IMR-90 (cell line): ENCODE measurements around the gene TBRG4. TPM values are rescaled to one million over a fixed set of nuclear protein-coding genes. Genes with fewer than 3 reads are reported as not detected.

Experiments used
- ATAC-seq: fragments of 200-7000 bp; cut with Tn5 transposase; 2 replicates; pipeline ENCODE4 v1.9.1; 2020; ENCODE audit warnings: low read depth, mild to moderate bottlenecking, moderate library complexity
- BruUV-seq: library from RNA; stranded (reverse); fragments of 400-500 nt; replicated peaks from 2 replicates; lab custom pipeline; 2021; lab: Mats Ljungman, UMichigan
- CTCF ChIA-PET: fragments of 300-600 bp; formaldehyde crosslinking; extraction: SDS; loops from one replicate; lab custom pipeline; 2021; ENCODE audit warnings: antibody characterized with exemption; lab: Yijun Ruan, JAX
- POLR2A ChIA-PET: fragments of 300-600 bp; sonication (Branson Sonifier 250); formaldehyde crosslinking; loops from one replicate; lab custom pipeline; 2022; ENCODE audit warnings: antibody characterized with exemption; ENCODE audit not compliant: unreplicated experiment; lab: Charles Lee
- DNase-seq: peaks from one replicate; pipeline ENCODE4 v3.0.0; 2013
- H2AFZ ChIP-seq: replicated peaks from 2 replicates; pipeline ENCODE3; 2013; ENCODE audit warnings: low read length, mild to moderate bottlenecking; ENCODE audit not compliant: poor library complexity
- H2AK5ac ChIP-seq: 2 replicates; pipeline ENCODE4 v1.6.1; 2013; ENCODE audit warnings: low read depth, low read length, inconsistent platforms
- H2AK9ac ChIP-seq: replicated peaks from 2 replicates; pipeline ENCODE3; 2013; ENCODE audit warnings: mild to moderate bottlenecking, low read depth, low read length, moderate library complexity; ENCODE audit not compliant: poor library complexity
- H2BK120ac ChIP-seq: 2 replicates; pipeline ENCODE4 v1.6.1; 2013; ENCODE audit warnings: low read depth, low read length, inconsistent platforms
- H2BK15ac ChIP-seq: 3 replicates; pipeline ENCODE4 v1.6.1; 2013; ENCODE audit warnings: low read depth, low read length, inconsistent platforms
- H2BK20ac ChIP-seq: 2 replicates; pipeline ENCODE4 v1.6.1; 2013; ENCODE audit warnings: low read depth, mild to moderate bottlenecking, inconsistent platforms, low read length, moderate library complexity
- H2BK5ac ChIP-seq: 2 replicates; pipeline ENCODE4 v1.6.1; 2013; ENCODE audit warnings: mild to moderate bottlenecking, low read depth, low read length, inconsistent platforms; ENCODE audit not compliant: poor library complexity, severe bottlenecking
- H3K14ac ChIP-seq: replicated peaks from 2 replicates; pipeline ENCODE4 v1.6.1; 2013; ENCODE audit warnings: low read depth, low read length, inconsistent platforms
- H3K18ac ChIP-seq: 2 replicates; pipeline ENCODE4 v1.6.1; 2013; ENCODE audit warnings: low read depth, low read length, control low read depth
- H3K23ac ChIP-seq: 2 replicates; pipeline ENCODE4 v1.6.1; 2013; ENCODE audit warnings: low read depth, low read length, inconsistent platforms
- H3K27ac ChIP-seq: 2 replicates; pipeline ENCODE4 v1.5.1; 2013; ENCODE audit warnings: mild to moderate bottlenecking, control low read depth, low read length; ENCODE audit not compliant: insufficient read depth
- H3K27me3 ChIP-seq: 2 replicates; pipeline ENCODE4 v1.6.1; 2013; ENCODE audit warnings: low read length; ENCODE audit not compliant: control insufficient read depth, insufficient read depth
- H3K36me3 ChIP-seq: 2 replicates; pipeline ENCODE4 v1.6.1; 2013; ENCODE audit warnings: low read length, mixed read lengths; ENCODE audit not compliant: control insufficient read depth, insufficient read depth
- H3K4ac ChIP-seq: 2 replicates; pipeline ENCODE4 v1.6.1; 2013; ENCODE audit warnings: low read depth, low read length, inconsistent platforms
- H3K4me1 ChIP-seq: 2 replicates; pipeline ENCODE4 v1.6.1; 2013; ENCODE audit warnings: low read length, mixed read lengths; ENCODE audit not compliant: control insufficient read depth, insufficient read depth
- H3K4me2 ChIP-seq: 2 replicates; pipeline ENCODE4 v1.6.1; 2013; ENCODE audit warnings: low read depth, mild to moderate bottlenecking, control low read depth, low read length, moderate library complexity
- H3K4me3 ChIP-seq: 2 replicates; pipeline ENCODE4 v1.5.1; 2013; ENCODE audit warnings: low read depth, mild to moderate bottlenecking, control low read depth, low read length, moderate library complexity; ENCODE audit not compliant: insufficient read depth
- H3K56ac ChIP-seq: 2 replicates; pipeline ENCODE4 v1.6.1; 2013; ENCODE audit warnings: low read length, inconsistent platforms; ENCODE audit not compliant: insufficient read depth; ENCODE audit errors: extremely low read depth
- H3K79me1 ChIP-seq, 2 experiments: 2 replicates each; pipeline ENCODE4 v1.6.1; 2013; ENCODE audit warnings: low read length in 2 of 2, inconsistent platforms in 1 of 2, low read depth in 1 of 2
- H3K9ac ChIP-seq: 2 replicates; pipeline ENCODE4 v1.6.1; 2013; ENCODE audit warnings: low read depth, low read length, control low read depth
- H3K9me1 ChIP-seq: 2 replicates; pipeline ENCODE4 v1.6.1; 2013; ENCODE audit warnings: low read length, inconsistent platforms; ENCODE audit not compliant: insufficient read depth
- H3K9me3 ChIP-seq: 2 replicates; pipeline ENCODE4 v1.6.1; 2013; ENCODE audit warnings: low read length; ENCODE audit not compliant: control insufficient read depth, insufficient read depth
- H4K20me1 ChIP-seq: 2 replicates; pipeline ENCODE4 v1.6.1; 2013; ENCODE audit warnings: low read length, inconsistent platforms; ENCODE audit not compliant: insufficient read depth
- H4K5ac ChIP-seq: 2 replicates; pipeline ENCODE4 v1.6.1; 2013; ENCODE audit warnings: mild to moderate bottlenecking, low read depth, low read length, control low read depth
- H4K8ac ChIP-seq, 2 experiments: 2 replicates each; pipeline ENCODE4 v1.6.1; 2013; ENCODE audit warnings: low read depth in 2 of 2, low read length in 2 of 2, control low read depth in 1 of 2, inconsistent platforms in 1 of 2
- H4K91ac ChIP-seq: 2 replicates; pipeline ENCODE4 v1.6.1; 2013; ENCODE audit warnings: low read depth, low read length, inconsistent platforms; ENCODE audit not compliant: insufficient read depth
- RCOR1 ChIP-seq: IDR thresholded peaks from 2 replicates; pipeline ENCODE4 v1.6.1; 2012; ENCODE audit warnings: mild to moderate bottlenecking, low read length, improper control_type of control experiment; ENCODE audit not compliant: insufficient replicate concordance
- WGBS, 2 experiments: methylation state at CpG; one replicate each; pipeline versions ENCODE4 v1.1.5 to v1.1.7; 2013; ENCODE audit warnings: missing lambda C conversion rate in 2 of 2; ENCODE audit not compliant: insufficient read length in 1 of 2; ENCODE audit errors: extremely low coverage in 2 of 2; 5-methylcytosine and 5-hydroxymethylcytosine counted together
- dilution Hi-C: fragments of 300-500 bp; cut with HindIII; formaldehyde crosslinking; loops from one replicate; pipeline ENCODE4 v1.14.3; 2018; ENCODE audit warnings: low sequenced_read_pairs; ENCODE audit not compliant: unreplicated experiment
- in situ Hi-C: fragments of 300-500 bp; cut with MboI; formaldehyde crosslinking; loops from 3 replicates; pipeline ENCODE4 v1.14.3; 2019; ENCODE audit warnings: low sequenced_read_pairs, inconsistent platforms, mixed read lengths
- intact Hi-C: fragments of 100-400 bp; cut with micrococcal nuclease; formaldehyde crosslinking; loops from 2 replicates; pipeline ENCODE4 v1.10.0; 2022
- polyA plus RNA-seq, 3 experiments: library from polyadenylated mRNA; depleted of rRNA; stranded (reverse); fragments of >200 nt; gene quantifications; 2 replicates each; pipeline ENCODE4 v1.2.3, GENCODE V29; 2012; ENCODE audit warnings: low replicate concordance in 1 of 3
- total RNA-seq: library from RNA; depleted of rRNA; stranded (reverse); fragments of >200 nt; gene quantifications from 2 replicates; pipeline ENCODE4 v1.2.3, GENCODE V29; 2012

TBRG4 gene
- total and polyA plus RNA-seq, 2 of the 4 experiments (the other 2 are of a cell fraction): 71.6 to 77.6 TPM

- H3K27me3 ChIP-seq: peaks cover 27% of the 10 kb centered on the region
- no peak overlapping the region for H3K4me3 ChIP-seq
- H3K9me1 ChIP-seq: no peaks in the 10 kb centered on the region; the same call in 1 of the 2 replicates
- no peak overlapping the region for H4K5ac ChIP-seq
- no peak overlapping the region for H2BK5ac ChIP-seq
- H4K8ac ChIP-seq: no peak overlapping the region
- no peak overlapping the region for H3K18ac ChIP-seq
- dilution Hi-C loops (no loop called here), in situ Hi-C loops (loop anchor here (10.0 kb wide), 3 partner anchors 168 to 538 kb away; no protein-coding TSS in a partner anchor), intact Hi-C loops (no loop called here)
- H2BK15ac ChIP-seq: no peak overlapping the region
- WGBS, 2 experiments: 40% methylated on average over 1 of the region's 8 CpGs; no CpG with 5 or more reads in 1 of the 2 experiments
- no peak overlapping the region for H2AFZ ChIP-seq
- no peak overlapping the region for H3K9ac ChIP-seq
- H3K4me2 ChIP-seq: no peak overlapping the region
- DNase-seq: no peak
- H2AK9ac ChIP-seq: no peak overlapping the region
- no peak overlapping the region for H3K4ac ChIP-seq
- H3K4me1 ChIP-seq: no peaks in the 10 kb centered on the region
- no peak overlapping the region for H2AK5ac ChIP-seq
- ChIA-PET CTCF (no interaction called here), POLR2A (no interaction called here)
- 0 out of 2 replicates have a peak, but pooled peaks have one; percentile 8 for ATAC-seq
- no peak overlapping the region for H4K91ac ChIP-seq
- TF ChIP-seq RCOR1: no peak
- no peaks in the 10 kb centered on the region for H4K20me1 ChIP-seq
- no peaks in the 10 kb centered on the region for H3K9me3 ChIP-seq
- no peak overlapping the region for H3K23ac ChIP-seq
- no peak overlapping the region for H3K27ac ChIP-seq
- no peak overlapping the region for H3K56ac ChIP-seq
- no peaks in the 10 kb centered on the region for H3K36me3 ChIP-seq
- no peaks in the 10 kb centered on the region for H3K79me1 ChIP-seq
- H2BK20ac ChIP-seq: no peak overlapping the region
- no peak overlapping the region for H2BK120ac ChIP-seq
- H3K14ac ChIP-seq: no peak overlapping the region
- BruUV-seq: no TSS peak
Measured at GRCh38 chr7:45132708-45133320, 21.3 kb upstream of the TBRG4 start.
